Activated CD4-positive, alpha-beta T cell treated with anti-CD3 and anti-CD28 coated beads, Interleukin-2, amount 50 U/mL, for 48 hours (primary cell): ENCODE results near the gene LRRC8A.
A peak's percentile ranks its signal among the peaks of the same experiment; 100 is the strongest.
"Not testable (repeated sequence)": the region's sequence is repeated elsewhere in the genome, so short reads cannot be mapped to it uniquely, and the experiment has no call there.

Experiments
- DNase-seq, 2 experiments: peaks; one replicate each; pipeline ENCODE4 v3.0.0-alpha.2; 2020

The LRRC8A gene

DNA sequence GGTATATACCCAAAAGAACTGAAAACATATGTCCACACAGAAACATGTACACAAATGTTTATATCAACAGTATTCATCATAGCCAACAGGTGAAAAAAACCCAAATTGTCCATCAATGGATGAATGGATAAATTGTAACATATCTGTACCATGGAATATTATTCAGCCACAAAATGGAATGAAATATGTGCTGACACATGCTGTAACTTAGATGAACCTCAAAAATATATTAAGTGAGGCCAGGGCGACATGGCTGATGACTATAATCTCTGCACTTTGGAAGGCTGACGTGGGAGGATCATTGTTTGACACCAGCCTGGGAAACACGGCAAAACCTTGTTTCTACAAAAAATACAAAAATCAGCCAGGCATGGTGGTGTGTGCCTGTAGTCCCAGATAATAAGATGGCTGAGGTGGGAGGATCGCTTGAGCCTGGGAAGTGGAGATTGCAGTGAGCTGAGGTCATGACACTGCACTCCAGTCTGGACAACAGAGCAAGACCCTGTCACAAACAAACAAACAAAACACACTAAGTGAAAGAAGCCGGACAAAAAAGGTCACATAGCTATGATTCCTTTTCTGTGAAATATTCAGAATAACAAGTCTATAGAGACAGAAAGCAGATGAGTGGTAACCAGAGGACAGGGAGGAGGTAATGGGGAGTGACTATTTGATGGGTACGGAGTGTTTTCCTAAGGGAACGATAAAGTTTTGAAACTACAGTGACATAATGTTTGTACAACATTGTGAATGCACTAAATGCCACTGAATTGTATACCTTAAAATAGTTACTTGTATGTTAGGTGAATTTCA, 11.6 kb upstream of the LRRC8A start:
- DNase-seq: no peak

DNA sequence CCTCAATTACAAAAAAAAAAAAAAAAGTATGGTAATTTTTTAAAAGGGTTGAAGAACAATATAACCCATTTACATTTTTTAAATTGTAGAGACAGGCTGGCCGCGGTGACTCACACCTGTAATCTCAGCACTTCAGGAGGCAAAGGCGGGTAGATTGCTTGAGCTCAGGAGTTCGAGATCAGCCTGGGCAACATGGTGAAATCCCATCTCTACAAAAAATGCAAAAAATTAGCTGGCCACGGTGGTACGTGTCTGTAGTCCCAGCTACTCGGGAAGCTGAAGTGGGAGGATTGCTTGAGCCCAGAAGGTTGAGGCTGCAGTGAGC, 11.0 kb upstream of the LRRC8A start:
- not testable (repeated sequence) for DNase-seq

DNA sequence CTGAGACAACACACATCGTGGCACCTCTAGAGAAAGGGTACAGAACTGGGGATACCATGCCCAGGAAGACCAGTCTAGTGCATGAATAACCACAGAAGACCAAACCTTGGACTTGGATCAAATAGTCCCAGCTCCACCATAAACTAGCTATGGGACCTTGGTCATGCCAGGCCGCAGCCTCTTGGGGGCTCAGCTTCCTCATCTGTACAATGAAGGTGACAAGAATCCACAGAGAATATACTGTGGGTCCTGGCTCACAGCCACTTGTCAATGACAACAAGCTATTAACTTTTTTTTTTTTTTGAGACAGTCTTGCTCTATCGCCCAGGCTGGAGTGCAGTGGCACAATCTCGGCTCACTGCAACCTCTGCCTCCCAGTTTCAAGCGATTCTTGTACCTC, 4.1 kb upstream of the LRRC8A start:
- DNase-seq: no peak

DNA sequence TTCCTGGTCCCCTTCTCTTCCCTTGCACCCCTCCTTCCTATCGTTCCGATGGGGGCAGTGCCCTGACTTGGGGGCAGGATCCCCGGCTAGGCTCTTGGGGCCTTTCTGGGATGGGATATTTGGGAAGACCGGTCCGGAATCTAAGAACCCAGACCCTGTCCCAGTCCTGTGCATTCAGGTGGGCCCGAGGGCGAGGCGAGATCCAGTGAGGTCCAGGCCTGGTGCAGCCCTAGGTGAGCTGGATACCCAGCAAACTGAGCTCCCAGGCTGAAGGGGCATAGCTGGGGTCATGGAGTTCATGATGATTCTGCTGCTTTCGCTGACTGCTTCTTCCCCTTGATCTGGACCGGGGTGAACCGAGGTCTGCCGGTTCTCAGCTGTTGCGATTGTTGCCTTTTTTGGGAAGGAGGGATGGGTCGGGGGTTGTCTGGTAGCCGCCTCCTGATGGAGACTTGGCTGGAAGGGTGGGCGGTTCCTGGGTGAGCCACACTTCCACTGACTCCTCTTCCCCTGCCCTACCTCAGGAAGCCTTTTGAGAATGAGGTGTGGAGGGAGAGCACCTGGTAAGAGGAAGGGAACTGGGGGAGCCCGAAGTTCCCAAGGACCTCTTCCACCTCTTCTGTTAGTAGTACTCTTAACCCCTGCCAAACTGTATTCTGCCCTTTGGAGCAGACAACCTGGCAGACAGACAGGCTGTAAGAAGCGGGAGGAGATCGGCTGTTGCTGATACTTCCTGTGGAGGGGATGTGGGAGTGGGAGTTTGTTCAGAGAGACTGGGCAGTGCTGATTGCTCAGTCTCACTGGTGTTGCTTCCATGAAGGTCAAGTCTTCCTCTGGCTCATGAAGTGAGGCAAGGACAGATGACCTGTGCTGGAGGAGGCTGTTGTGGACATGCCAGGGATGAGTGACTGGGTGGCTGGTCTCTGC, 1.0 kb downstream of the LRRC8A start:
- DNase-seq: peak in 1 of 2 experiments; percentile 33

DNA sequence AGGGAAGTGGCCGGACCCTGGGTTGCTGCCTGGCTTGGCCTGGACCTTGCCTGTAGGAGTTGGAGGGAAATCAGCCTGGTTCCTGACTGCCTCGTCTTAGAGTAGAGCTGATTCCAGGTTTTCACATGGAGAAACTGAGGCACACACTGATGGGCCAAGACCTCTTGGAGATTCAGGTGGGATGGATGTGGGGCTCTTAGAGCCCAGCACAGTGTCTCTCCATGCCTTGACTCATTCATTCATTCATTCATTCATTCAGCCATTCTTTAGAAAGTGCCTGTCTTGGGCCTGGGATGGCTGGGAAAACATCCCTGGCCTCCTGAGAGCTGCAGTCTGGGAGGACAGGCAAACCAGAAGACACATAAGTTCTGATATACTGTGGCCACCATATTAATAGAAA, 2.2 kb downstream of the LRRC8A start:
- no peak for DNase-seq

DNA sequence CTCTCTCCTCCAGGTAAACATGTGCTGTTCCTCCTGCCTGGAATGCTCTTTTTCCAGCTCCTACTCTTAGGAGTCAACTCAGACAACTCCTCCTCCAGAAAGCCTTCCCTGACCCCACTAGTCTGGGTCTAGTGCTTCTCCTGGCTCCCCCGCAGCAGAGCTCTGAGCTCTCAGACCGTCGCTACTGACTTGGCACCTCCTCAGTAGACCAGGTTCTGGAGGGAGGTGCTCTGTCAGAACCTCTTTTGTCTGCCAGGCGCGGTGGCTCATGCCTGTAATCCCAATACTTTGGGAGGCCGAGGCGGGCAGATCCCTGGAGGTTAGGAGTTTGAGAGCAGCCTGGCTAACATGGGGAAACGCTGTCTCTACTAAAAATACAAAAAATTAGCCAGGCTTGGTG, 3.4 kb downstream of the LRRC8A start:
- no peak for DNase-seq

DNA sequence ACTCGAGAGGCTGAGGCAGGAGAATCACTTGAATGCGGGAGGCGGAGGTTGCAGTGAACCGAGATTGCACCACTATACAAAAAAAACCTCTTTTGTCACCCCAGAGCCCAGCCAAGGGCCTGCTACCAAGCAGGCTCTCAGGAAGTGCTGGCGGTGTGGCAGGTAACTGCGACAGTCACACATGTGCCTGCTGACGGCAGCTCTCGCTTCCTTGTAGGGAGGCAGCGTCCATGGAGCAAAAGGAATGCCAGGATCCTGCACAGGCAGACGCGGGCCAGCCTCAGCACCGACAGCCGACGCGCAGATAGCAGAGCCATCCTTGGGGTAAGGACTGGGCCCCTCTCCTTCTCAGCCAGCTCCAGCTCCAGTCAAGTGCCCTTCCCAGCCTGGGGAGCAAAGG, 3.9 kb downstream of the LRRC8A start:
- DNase-seq: no peak

DNA sequence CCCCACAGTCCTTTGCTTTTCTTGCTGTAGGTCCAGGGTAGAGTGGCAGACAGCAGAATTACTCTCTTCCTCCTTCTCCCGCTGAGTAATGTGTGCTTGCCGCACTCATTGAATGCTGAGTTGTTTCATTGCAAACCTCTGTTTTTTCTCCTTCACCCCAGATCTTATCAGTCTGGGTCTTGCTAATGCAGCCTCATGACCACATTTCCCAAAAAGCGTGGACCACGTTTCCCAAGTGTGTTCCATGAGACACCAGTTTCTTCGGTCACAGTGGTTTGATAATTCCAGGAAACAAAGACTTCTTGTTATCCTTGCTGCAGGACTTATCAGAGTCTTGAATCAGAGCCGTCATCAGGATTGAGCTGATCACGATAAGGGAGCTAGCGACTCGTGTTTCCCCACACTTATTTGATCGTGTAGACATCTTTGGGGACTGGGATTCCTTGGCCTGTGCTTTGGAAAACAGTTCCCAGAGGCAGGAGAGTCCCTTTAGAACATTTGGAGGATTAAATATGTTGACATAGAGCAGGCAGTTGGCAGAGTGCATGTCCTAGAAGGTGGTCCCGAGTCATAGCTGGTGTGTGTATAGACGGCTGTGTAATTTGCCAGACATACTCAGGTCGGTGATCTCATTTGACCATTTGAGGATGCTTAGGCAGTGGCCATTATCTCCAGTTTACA, 4.4 kb downstream of the LRRC8A start:
- DNase-seq: no peak

DNA sequence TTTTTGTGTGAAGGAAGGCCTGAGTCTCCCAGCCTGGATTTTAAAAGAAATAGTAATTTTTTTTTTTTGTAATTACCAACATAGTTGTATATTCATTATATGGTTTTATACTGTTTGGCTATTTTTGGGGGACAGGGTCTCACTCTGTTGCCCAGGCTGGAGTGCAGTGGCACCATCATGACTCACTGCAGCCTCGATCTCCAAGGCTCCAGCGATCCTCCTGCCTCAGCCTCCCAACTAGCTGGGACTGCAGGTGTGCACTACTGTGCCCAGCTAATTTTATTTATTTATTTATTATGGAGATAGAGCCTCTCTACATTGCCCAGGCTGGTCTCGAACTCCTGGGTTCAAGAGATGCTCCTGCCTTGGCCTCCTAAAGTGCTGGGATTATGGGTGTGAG, 5.1 kb downstream of the LRRC8A start:
- DNase-seq: no peak

DNA sequence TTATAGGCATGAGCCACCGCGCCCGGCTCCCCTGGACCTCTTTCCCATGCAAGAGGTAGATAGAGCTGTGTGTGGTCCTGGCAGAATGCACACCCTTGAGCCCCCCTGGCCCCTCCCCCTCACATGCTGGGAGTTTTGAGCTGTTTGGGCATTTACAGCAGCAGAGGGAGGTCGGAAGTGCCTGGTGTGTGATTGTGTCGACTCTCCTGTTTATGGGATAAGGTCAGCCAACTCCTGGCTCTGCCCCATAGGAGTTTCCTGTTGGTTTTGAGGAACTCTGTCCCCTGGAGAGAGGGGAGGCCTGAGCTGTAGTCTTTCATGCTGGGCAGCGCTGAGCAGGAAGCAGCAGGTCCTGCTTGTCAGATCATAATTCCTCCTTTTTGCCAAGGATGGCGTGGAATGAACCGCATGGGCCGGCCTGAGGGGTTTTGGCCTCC, 6.0 kb downstream of the LRRC8A start:
- DNase-seq: no peak

DNA sequence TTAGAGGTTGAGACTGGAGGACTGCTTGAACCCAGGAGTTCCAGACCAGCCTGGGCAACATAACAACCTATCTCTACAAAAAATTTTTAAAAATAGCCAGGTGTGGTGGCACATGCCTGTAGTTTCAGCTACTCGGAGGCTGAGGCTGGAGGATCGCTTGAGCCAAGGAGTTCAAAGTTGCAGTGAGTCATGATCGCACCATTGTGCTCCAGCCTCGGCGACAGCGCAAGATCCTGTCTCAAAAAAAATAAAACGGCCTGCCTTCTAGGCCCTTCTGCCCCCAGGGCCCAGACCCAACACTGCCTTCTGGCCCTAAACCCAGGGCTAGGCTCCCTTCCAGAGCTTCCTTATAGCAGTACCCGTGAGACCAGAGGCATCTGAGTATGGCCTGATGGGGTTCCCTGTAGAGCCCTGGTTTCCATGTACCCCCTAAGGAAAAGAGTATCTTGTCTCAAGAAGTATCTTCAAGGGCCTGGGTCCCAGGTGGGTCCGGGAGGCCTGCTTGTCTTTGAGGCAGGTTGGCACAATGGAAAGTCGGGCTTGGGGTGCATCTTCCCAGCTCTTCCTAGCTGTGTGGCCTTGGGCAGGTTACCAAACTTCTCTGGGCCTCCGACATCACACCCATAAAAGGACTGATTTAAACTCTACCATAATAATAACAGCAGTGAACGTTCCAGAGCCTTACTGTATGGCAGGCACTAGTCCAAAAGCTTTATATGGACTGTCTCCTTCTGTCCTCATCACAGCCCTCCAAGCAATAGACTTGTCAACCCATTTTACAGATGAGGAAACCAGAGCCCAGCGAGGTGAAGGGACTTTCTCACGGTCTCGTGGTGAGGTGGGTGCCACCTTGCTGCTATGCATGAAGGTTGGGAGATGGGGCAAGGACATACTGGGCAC, 9.6 kb downstream of the LRRC8A start:
- no peak for DNase-seq

DNA sequence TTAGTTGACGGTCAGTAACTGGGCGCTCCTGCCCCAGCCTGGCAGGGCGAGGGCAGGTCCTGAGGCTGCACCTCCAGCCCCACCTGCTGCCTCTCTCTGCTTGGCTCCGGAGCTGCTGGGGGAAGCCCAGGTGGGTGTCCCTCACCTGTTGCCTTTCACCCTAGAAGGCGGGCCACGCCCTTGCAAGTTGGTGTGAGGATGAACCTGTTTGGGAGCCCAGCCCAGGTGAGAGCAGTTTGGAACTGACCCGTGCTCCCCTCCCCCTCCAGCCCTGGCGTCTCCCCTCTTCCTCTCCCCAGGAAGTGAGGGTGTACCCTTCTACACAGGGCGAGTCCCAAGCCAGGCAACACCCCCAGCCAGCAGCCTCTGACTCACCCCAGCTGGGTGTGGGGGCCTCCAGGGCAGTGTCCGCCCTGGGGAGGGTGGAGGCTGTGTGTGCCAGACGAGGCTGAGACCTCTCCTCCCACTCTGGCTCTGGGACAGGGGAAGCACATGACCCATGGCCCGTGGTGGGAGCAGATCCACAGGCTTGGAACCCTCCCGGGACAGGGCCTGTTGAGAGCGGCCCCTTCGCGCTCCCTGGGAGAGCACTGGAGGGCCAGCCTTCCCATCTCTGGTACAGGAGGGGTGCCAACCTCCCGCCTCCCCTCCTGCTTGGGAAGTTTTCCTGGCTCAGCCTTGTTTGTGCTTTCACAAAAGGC, 10.4 kb downstream of the LRRC8A start:
- DNase-seq: no peak

DNA sequence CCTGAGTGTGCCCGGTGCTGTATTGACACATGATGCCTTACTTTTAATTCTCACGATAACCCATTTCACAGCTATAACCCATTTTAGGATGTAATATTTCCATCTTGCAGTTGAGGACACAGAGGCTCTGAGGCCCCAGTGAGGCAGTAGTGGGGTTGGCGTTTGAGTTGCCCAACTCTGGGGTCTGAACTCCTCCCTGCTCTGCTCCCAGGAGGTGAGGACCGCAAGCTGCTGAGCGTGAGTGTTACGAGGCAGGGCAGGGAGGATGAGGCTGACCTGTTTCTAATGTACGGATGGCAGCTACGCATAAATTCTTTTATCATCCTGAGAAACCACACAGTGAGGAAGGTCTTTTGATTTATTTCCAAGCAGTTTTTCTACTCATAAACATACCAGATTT, 11.4 kb downstream of the LRRC8A start:
- DNase-seq: no peak

DNA sequence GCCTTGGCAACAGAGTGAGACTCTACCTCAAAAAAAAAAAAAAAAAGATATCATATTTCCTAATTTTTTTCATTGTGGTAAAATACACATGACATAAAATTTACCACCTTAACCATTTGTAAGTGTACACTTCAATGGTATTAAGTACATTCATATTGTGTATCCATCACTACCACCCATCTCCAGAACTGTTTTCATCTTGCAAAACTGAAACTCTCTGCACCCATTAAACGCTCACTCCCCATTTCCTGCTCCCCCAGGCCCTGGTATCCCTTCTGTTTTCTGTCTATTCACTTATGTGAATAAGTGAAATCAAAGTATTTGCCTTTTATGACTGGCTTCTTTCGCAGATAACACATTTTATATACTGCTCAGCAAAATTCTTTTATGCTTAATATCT, 12.8 kb downstream of the LRRC8A start:
- no peak for DNase-seq

DNA sequence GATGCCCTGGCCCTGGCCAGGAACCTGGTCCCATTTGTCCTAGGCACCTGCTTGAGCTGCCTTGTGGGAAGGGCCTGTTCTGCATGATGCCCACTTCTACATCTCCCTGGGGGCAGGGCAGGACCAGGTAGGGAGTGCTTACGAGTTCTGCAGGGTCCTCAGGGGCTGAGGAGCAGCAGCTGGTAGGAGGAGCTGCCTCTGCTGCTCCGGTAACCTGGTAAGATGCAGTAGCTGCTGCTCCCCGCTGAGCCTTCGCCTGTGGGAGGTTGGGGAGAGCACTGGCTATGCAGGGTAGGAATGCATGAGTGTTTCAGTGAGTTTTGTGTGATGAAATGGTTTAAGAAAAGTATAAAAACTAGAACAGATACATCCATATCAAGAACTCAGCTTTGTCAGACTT, 13.6 kb downstream of the LRRC8A start:
- DNase-seq: no peak

DNA sequence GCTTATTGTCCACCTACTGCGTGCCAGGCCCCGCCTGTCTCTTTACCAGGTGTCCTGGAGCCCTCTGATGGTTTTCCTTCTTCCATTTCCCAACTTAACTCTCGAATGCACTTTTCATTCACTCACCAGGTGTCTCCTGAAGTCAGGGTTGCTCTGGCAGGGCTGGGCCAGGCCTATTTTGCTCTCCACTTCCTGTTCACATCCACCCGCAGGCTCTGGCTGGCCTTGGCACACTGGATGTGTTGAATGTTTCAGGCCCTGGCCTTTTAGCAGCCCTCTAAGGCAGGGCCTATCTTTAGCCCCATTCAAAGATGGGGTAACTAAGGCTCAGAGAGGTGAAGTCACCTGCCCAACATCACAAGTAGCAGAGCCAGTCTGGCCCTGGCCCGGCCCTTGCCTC, 16.4 kb downstream of the LRRC8A start:
- no peak for DNase-seq

DNA sequence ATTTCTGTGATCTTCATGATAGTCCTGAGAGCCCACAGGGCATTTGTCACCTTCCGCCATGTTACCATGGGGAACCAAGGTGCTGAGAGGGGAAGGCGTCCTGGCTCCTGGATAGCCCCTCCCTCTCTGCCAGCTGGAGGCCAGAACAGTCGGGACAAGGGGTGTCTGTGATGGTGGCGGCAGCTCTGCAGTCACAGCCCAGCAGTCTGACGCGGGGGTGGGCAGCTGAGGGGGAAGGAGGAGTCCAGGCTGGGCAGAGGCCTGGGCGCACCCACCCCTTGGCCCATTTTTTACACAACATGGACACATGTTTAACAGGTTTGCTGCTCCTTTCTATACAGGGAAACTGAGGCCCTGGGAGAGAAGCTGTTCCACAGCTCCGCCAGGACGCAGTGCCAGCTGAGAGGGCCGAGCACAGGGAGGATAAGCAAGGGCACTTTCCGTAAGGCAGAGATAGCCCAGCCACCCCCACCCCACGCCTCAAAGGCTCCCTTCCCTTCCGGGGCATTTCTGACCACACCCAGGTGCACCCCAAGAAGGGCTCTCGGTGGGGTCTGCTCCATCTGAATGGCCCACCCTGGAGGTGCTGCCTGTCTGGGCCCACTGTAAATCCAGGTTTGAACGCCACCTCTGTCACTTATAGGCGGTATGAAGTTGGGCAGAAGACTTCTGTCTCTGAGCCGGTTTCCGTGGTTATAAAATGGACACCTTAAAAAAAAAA, 17.1 kb downstream of the LRRC8A start:
- no peak for DNase-seq

DNA sequence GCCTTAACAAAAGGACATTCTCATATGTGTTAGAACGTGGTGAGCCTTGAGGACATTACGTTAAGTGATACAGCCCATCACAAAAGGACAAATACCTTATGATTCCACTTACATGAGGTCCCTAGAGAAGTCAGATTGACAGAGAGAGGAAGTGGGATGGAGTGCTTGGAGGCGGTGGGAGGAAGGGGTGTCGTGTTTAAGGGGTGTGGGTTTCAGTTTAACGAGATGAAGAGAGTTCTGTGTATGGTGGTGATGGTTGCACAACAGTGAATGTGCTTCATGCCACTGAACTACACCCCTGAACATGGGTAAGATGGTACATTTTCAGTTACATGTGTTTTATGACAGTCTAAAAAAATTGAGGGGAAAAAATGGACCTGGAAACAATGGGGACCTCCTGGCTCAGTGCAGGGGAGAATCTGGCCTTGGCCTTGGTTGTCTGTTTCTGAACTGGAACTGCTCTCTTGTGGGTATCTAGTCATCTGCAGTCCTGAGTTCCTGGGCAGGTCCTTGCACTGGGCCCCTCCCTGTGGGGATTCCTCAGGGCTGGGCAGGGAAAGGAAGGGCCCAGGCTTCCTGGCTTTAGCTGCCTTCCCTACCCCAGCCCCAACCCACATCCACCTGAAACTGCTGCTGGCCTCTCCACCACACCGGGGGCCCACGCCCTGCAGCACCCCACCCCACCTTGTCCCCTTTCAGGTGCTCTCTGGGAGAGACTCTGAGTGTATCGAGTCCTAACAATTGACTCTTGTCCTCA, 17.8 kb downstream of the LRRC8A start:
- DNase-seq: peak in 1 of 2 experiments; percentile 46

DNA sequence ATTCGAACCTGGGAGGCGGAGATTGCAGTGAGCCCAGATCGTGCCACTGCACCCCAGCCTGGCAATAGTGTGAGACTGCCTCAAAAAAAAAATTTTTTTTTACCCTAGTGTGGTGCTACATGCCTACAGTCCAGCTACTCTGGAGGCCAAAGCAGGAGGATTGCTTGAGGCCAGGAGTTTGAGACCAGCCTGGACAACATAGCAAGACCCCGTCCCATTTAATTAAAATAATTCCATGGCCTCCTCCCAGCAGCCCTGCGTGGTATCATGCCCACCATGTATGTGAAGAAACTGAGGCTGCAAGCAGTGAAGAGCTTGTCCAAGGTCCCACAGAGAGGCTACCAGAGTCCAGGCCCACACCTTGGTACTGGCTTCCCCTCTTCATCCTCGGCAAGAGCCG, 19.4 kb downstream of the LRRC8A start:
- DNase-seq: no peak

DNA sequence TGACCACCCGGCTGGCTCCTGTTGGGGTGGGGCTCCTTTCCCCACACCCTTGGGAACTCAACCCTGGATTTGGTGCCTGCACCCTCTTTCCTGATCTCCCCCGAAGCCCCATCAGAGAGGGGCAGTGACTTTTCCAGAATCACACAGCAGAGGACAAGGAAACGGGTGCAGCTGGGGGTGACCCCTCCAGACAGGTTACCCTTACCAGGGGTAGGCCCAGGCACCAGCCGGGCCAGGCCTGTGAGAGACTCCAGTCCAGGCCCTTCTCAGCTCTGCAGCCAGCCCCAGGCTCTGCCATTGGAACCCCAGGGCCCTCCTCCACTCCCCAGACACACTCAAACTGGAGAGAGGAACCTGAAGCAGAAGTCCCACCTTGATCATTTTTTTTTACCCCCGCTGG, 19.9 kb downstream of the LRRC8A start:
- DNase-seq: peak in 1 of 2 experiments; percentile 18
